ENCODE measurements around the gene REEP1.

- TF ChIP-seq TAF1 (IDR thresholded peaks at IDR 0.05; ENCODE audit: borderline replicate concordance, insufficient read depth, low read length) (no peak), POLR2AphosphoS5 (IDR thresholded peaks at IDR 0.05; ENCODE audit: low read depth, low read length) (no peak), FOXP2 (optimal IDR thresholded peaks at IDR 0.05; ENCODE audit: borderline replicate concordance, extremely low read depth, extremely low read length, insufficient read depth) (no peak)
These were observed 66.2 kb downstream of the REEP1 start for GRCh38 chr2:86271248-86271647.

Measured in PFSK-1 (cell line).